ENCODE measurements around the gene ARRDC4.

ARRDC4 gene

GRCh38 chr15:97931314-97931713 lies 29.2 kb upstream of the ARRDC4 start:
- TF ChIP-seq CTCF (IDR thresholded peaks at IDR 0.05; ENCODE audit: control insufficient read depth, extremely low read depth, insufficient read depth) = no peak
- no peak for DNase-seq (ENCODE audit: low read depth)

GRCh38 chr15:97933589-97933988 lies 26.9 kb upstream of the ARRDC4 start:
- TF ChIP-seq CTCF (IDR thresholded peaks at IDR 0.05; ENCODE audit: control insufficient read depth, extremely low read depth, insufficient read depth) = no peak
- DNase-seq (ENCODE audit: low read depth) = no peak

More at GRCh38 chr15:97931314-97931713, 29.2 kb upstream of the ARRDC4 start:
- H3K4me3 ChIP-seq (ENCODE audit: low read depth, low read length) = no peak overlapping the region

GRCh38 chr15:97940993-97941392 lies 19.5 kb upstream of the ARRDC4 start:
- no peak for TF ChIP-seq CTCF (IDR thresholded peaks at IDR 0.05; ENCODE audit: control insufficient read depth, extremely low read depth, insufficient read depth)
- DNase-seq (ENCODE audit: low read depth) = no peak
- H3K4me3 ChIP-seq (ENCODE audit: low read depth, low read length) = no peak overlapping the region

More at GRCh38 chr15:97933589-97933988, 26.9 kb upstream of the ARRDC4 start:
- no peak overlapping the region for H3K4me3 ChIP-seq (ENCODE audit: low read depth, low read length)

GRCh38 chr15:97941572-97941971 lies 18.9 kb upstream of the ARRDC4 start:
- no peak for TF ChIP-seq CTCF (IDR thresholded peaks at IDR 0.05; ENCODE audit: control insufficient read depth, extremely low read depth, insufficient read depth)
- no peak for DNase-seq (ENCODE audit: low read depth)
- no peak overlapping the region for H3K4me3 ChIP-seq (ENCODE audit: low read depth, low read length)

GRCh38 chr15:97944724-97945123 lies 15.8 kb upstream of the ARRDC4 start:
- DNase-seq (ENCODE audit: low read depth) = no peak
- no peak overlapping the region for H3K4me3 ChIP-seq (ENCODE audit: low read depth, low read length)
- TF ChIP-seq CTCF (IDR thresholded peaks at IDR 0.05; ENCODE audit: control insufficient read depth, extremely low read depth, insufficient read depth) = no peak

GRCh38 chr15:97947465-97948260 lies 12.8 kb upstream of the ARRDC4 start:
- no peak for DNase-seq (ENCODE audit: low read depth)
- no peak overlapping the region for H3K4me3 ChIP-seq (ENCODE audit: low read depth, low read length)
- no peak for TF ChIP-seq CTCF (IDR thresholded peaks at IDR 0.05; ENCODE audit: control insufficient read depth, extremely low read depth, insufficient read depth)

- TF ChIP-seq CTCF (IDR thresholded peaks at IDR 0.05; ENCODE audit: control insufficient read depth, extremely low read depth, insufficient read depth) = no peak
- no peak for DNase-seq (ENCODE audit: low read depth)
- no peak overlapping the region for H3K4me3 ChIP-seq (ENCODE audit: low read depth, low read length)
These were observed 7.2 kb upstream of the ARRDC4 start for GRCh38 chr15:97953254-97953653.
